Peyer's patch (tissue), 4 donors: ENCODE results near the gene SHROOM1.

ENCODE experiments used
- CTCF ChIP-seq, 6 experiments: fragments of 450-650 bp in 4 of 6; fragments of 200-600 bp in 2 of 6; sonication (generic) in 1 of 6; IDR thresholded peaks; one replicate each; pipeline ENCODE4 v1.5.1; 2017 to 2019; ENCODE audit warnings: antibody characterized with exemption in 6 of 6, mild to moderate bottlenecking in 3 of 6, moderate library complexity in 1 of 6
- POLR2A ChIP-seq, 2 donors: fragments of 450-650 bp; IDR thresholded peaks; one replicate each; pipeline ENCODE4 v1.5.1; 2017; ENCODE audit warnings: antibody characterized with exemption in 2 of 2, mild to moderate bottlenecking in 2 of 2, moderate library complexity in 2 of 2

GRCh38 chr5:132814503-132815294 lies 15.7 kb downstream of the SHROOM1 start:
- TF ChIP-seq POLR2A (IDR thresholded peaks at IDR 0.05) (no peak), CTCF (IDR thresholded peaks at IDR 0.05) (no peak)
